Tibial nerve (tissue), 4 donors: ENCODE measurements around the gene NXPH4. TPM values are rescaled to one million over a fixed set of nuclear protein-coding genes. Genes with fewer than 3 reads are reported as not detected.

Source experiments
- DNase-seq, 2 donors: peaks; one replicate each; pipeline ENCODE4 v3.0.0-alpha.2; 2019; ENCODE audit warnings: low spot score in 2 of 2
- H3K27ac ChIP-seq, 4 donors: fragments of 200-600 bp; sonication (generic) in 3 of 4; one replicate each; pipeline ENCODE4 v1.5.1; 2017 to 2019; ENCODE audit warnings: mild to moderate bottlenecking in 1 of 4
- H3K27me3 ChIP-seq, 2 donors: fragments of 200-600 bp; sonication (generic) in 1 of 2; one replicate each; pipeline versions ENCODE4 v1.5.1 to v1.6.0; 2017 to 2019
- H3K36me3 ChIP-seq, 3 donors: fragments of 200-600 bp; sonication (generic); one replicate each; pipeline ENCODE4 v1.5.1; 2018 to 2019
- H3K4me1 ChIP-seq, 4 donors: fragments of 200-600 bp; sonication (generic) in 3 of 4; one replicate each; pipeline ENCODE4 v1.5.1; 2017 to 2019
- H3K4me3 ChIP-seq, 4 donors: fragments of 200-600 bp; sonication (generic) in 3 of 4; one replicate each; pipeline ENCODE4 v1.5.1; 2017 to 2019; ENCODE audit warnings: mild to moderate bottlenecking in 1 of 4, moderate library complexity in 1 of 4
- H3K9me3 ChIP-seq, 4 donors: fragments of 200-600 bp; sonication (generic) in 3 of 4; one replicate each; pipeline ENCODE4 v1.5.1; 2017 to 2019
- EP300 ChIP-seq, 2 donors: sonication (generic); formaldehyde crosslinking; IDR thresholded peaks; one replicate each; pipeline ENCODE4 v1.6.1; 2017; ENCODE audit warnings: antibody characterized with exemption in 2 of 2, mild to moderate bottlenecking in 1 of 2
- POLR2A ChIP-seq, 2 donors: fragments of 450-650 bp; IDR thresholded peaks; one replicate each; pipeline ENCODE4 v1.6.1; 2017; ENCODE audit warnings: antibody characterized with exemption in 2 of 2, mild to moderate bottlenecking in 2 of 2, moderate library complexity in 2 of 2
- WGBS, 2 donors: methylation state at CpG; one replicate each; pipeline ENCODE4 v1.1.5; 2018; 5-methylcytosine and 5-hydroxymethylcytosine counted together
- total RNA-seq, 4 donors: library from RNA; depleted of rRNA; stranded (reverse); fragments of >200 nt; gene quantifications; one replicate each; pipeline ENCODE4 v1.1.0, GENCODE V29; 2016
- TF ChIP-seq, protein P1 (sequence below), 5 experiments: fragments of 200-600 bp in 3 of 5; fragments of 450-650 bp in 2 of 5; sonication (generic) in 3 of 5; IDR thresholded peaks; one replicate each; pipeline ENCODE4 v1.5.1; 2016 to 2019; ENCODE audit warnings: antibody characterized with exemption in 5 of 5, mild to moderate bottlenecking in 3 of 5, moderate library complexity in 2 of 5

Gene NXPH4
- total RNA-seq, 4 donors from 2014 or later, result 4.2 TPM; not detected in 3

DNA sequence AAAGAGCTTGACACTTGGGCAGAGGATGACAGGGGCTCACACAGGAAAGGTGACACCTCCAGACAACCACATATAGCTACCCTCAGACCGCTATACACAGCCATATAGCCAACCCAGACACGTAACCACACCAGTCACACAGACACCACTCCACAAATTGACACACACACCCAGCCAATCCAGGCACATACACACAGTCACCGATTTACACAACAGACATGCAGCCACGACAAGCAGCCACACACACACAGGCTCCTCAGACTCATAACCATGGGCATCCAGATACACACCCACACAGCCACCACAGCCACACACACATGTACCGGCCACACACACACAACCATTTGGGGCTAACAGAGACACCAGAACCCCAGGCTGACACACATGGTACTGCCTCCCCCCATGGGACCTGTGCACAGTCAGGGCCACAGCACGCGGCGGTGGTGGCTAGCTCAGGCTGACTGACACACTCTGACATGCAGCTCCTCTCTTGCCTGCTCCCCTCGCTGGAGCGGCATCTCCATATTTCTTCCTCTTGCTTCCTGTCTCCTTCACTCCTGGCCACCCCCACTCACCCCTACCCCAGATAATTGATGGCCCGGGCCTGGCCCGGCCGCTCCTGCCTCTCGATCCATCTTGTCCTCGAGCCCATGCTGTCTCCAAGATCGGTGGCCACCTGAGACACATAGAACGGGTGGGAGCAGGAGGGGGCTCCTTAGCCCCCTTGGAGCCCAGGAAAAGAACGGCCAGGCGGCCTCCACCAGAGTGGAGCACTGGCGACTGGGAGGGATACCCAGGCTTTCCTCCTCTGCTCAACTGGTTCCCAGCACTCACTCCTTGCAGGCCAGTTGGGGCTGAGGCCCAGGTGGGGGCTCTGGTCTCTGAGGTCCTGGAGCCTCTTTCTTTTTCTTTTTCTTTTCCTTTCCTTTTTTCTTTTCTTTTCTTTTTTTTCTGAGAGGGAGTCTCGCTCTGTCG is 6.9 kb downstream of the NXPH4 start:
- Histone ChIP-seq H3K27ac (no peak overlapping the region), H3K4me3 (no peak overlapping the region), H3K27me3 (peaks cover 0 to 96% of the 10 kb centered on the region in 2 donors), H3K9me3 (no peaks in the 10 kb centered on the region), H3K36me3 (no peaks in the 10 kb centered on the region), H3K4me1 (peaks cover 0 to 32% (median 14%) of the 10 kb centered on the region in 4 donors)
- TF ChIP-seq EP300 (IDR thresholded peaks at IDR 0.05) (no peak), POLR2A (IDR thresholded peaks at IDR 0.05) (no peak)
- TF ChIP-seq, protein P1, sequence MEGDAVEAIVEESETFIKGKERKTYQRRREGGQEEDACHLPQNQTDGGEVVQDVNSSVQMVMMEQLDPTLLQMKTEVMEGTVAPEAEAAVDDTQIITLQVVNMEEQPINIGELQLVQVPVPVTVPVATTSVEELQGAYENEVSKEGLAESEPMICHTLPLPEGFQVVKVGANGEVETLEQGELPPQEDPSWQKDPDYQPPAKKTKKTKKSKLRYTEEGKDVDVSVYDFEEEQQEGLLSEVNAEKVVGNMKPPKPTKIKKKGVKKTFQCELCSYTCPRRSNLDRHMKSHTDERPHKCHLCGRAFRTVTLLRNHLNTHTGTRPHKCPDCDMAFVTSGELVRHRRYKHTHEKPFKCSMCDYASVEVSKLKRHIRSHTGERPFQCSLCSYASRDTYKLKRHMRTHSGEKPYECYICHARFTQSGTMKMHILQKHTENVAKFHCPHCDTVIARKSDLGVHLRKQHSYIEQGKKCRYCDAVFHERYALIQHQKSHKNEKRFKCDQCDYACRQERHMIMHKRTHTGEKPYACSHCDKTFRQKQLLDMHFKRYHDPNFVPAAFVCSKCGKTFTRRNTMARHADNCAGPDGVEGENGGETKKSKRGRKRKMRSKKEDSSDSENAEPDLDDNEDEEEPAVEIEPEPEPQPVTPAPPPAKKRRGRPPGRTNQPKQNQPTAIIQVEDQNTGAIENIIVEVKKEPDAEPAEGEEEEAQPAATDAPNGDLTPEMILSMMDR (IDR thresholded peaks at IDR 0.05), result no peak
- 52 to 57% methylated on average over 22 of the region's 22 CpGs for WGBS, 2 donors
- no peak for DNase-seq

DNA sequence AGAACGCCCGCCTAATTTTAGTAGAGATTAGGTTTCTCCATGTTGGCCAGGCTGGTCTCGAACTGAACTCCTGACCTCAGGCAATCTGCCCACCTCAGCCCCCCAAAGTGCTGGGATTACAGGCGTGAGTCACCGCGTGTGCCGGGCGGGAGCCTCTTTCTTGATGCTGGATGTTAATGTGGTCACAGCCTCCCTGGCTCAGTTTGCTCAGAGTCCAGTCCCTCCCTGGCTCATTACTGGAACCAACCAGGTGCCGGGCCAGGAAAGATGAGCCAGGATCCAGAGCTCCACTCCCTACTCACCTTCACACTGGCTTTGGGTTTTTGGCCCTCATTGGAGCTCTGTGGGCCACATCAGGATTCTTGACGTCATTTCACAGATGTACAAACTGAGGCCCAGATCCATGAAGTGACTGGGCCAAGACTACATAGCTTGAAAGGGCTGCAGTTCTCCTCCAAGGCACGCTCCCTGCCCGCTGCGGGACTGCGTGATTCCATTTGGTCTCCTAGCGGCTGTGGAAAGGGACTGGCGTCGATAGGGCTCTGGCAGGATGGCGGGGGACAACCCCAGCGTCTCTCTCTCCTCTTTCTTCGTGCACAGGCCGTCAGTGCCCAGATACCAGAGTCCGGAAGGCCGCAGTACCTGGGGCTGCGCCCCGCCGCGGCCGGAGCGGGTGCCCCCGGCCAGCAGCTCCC is 7.8 kb downstream of the NXPH4 start:
- 66 to 70% methylated on average over 12 to 21 of the region's 30 CpGs for WGBS, 2 donors
- H3K9me3 ChIP-seq, result no peaks in the 10 kb centered on the region
- H3K27me3 ChIP-seq, result peaks cover 0 to 86% of the 10 kb centered on the region in 2 donors
- TF ChIP-seq POLR2A (IDR thresholded peaks at IDR 0.05) (no peak), EP300 (IDR thresholded peaks at IDR 0.05) (no peak)
- TF ChIP-seq, protein P1 (IDR thresholded peaks at IDR 0.05), result no peak
- H3K4me3 ChIP-seq, result no peak overlapping the region
- no peaks in the 10 kb centered on the region for H3K36me3 ChIP-seq
- peaks cover 0 to 39% (median 17%) of the 10 kb centered on the region in 4 donors for H3K4me1 ChIP-seq
- H3K27ac ChIP-seq, result no peak overlapping the region
- DNase-seq, result no peak

DNA sequence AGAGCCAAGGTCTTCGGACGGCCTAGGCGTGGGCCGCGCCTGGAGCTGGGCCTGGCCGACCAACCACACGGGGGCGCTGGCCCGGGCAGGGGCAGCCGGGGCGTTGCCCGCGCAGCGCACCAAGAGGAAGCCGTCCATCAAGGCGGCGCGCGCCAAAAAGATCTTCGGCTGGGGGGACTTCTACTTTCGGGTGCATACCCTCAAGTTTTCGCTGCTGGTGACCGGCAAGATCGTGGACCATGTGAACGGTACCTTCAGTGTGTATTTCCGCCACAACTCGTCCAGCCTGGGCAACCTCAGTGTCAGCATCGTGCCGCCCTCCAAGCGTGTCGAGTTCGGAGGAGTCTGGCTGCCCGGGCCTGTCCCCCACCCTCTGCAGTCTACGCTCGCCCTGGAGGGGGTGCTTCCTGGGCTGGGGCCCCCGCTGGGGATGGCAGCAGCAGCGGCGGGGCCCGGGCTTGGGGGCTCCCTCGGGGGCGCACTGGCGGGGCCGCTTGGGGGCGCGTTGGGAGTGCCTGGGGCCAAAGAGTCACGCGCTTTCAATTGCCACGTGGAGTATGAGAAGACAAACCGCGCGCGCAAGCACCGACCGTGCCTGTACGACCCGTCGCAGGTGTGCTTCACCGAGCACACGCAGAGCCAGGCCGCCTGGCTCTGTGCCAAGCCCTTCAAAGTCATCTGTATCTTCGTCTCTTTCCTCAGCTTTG is 8.5 kb downstream of the NXPH4 start:
- peaks cover 0 to 79% of the 10 kb centered on the region in 2 donors for H3K27me3 ChIP-seq
- H3K4me1 ChIP-seq, result peaks cover 0 to 41% (median 17%) of the 10 kb centered on the region in 4 donors
- no peaks in the 10 kb centered on the region for H3K9me3 ChIP-seq
- WGBS, 2 donors, result 25% methylated on average over 28 to 49 of the region's 61 CpGs
- TF ChIP-seq, protein P1 (IDR thresholded peaks at IDR 0.05), result peak; percentile 32 to 55 (median 46)
- TF ChIP-seq POLR2A (IDR thresholded peaks at IDR 0.05), result no peak
- H3K27ac ChIP-seq, result no peak overlapping the region
- no peak overlapping the region for H3K4me3 ChIP-seq
- H3K36me3 ChIP-seq, result no peaks in the 10 kb centered on the region
- DNase-seq, result no peak

DNA sequence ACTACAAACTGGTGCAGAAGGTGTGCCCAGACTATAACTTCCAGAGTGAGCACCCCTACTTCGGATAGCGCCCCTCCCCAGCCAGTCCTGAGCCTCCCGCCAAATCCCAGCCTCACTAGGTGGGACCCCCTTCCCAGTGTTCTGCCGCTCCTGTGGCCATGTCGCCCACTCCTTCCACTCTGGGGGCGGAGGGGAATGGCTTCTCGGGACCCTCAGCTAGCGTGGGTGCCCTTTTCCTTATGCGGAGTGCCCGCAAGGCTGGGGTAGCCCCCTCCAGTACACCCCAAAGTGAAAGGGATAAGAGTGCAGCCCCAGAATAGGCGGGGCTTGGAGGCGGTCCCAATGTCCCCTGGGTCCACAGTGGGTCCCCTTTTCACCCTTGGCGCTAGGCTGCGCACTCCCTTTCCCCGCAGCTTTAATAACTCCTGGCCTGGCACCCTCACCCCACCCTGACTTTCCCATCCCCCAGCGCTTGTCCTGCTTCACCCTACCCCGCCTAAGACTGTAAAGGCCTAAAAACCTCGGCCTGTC is 9.2 kb downstream of the NXPH4 start:
- DNase-seq, result no peak
- WGBS, 2 donors, result 50 to 55% methylated on average over 18 of the region's 18 CpGs
- no peaks in the 10 kb centered on the region for H3K36me3 ChIP-seq
- no peak overlapping the region for H3K4me3 ChIP-seq
- no peak overlapping the region for H3K27ac ChIP-seq
- no peaks in the 10 kb centered on the region for H3K9me3 ChIP-seq
- peaks cover 4 to 42% (median 24%) of the 10 kb centered on the region in 4 donors for H3K4me1 ChIP-seq
- TF ChIP-seq, protein P1 (IDR thresholded peaks at IDR 0.05), result no peak
- TF ChIP-seq POLR2A (IDR thresholded peaks at IDR 0.05) (no peak), EP300 (IDR thresholded peaks at IDR 0.05) (no peak)
- H3K27me3 ChIP-seq, result peaks cover 0 to 73% of the 10 kb centered on the region in 2 donors
